Erythroblast (primary cell): ENCODE measurements around the gene SH2B2.
"Not testable (repeated sequence)": the region's sequence is repeated elsewhere in the genome, so short reads cannot be mapped to it uniquely, and the experiment has no call there.

Source experiments
- GATA1 ChIP-seq: IDR thresholded peaks from 2 replicates; pipeline ENCODE4 v1.6.1; 2011; ENCODE audit warnings: low read depth, mild to moderate bottlenecking, control low read depth, low read length, moderate library complexity
- POLR2A ChIP-seq: IDR thresholded peaks from 2 replicates; pipeline ENCODE4 v1.6.1; 2011; ENCODE audit warnings: mild to moderate bottlenecking, low read length

DNA sequence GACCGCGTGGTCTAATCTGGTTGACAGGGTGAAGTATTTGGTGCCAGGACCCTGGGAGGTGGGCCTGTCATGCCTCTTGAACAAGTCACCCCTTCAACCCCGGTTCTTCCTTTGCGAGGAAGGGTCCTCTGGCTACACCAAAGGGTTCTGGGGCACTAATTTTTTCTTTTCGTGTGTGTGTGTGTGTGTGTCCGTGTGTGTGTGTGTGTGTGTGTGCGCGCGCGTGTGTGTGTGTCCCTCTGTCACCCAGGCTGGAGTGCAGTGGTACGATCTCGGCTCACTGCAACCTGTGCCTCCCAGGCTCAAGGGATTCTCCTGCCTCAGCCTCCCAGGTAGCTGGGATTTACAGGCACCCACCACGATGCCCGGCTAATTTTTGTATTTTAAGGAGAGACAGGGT is 14.7 kb downstream of the SH2B2 start:
- not testable (repeated sequence) for TF ChIP-seq POLR2A, GATA1
